Activated T-helper 1 cell treated with Interleukin-2 at 50 U/mL for 16 hours (primary cell): ENCODE data around the gene CHN2.
"Not testable (repeated sequence)": the region's sequence is repeated elsewhere in the genome, so short reads cannot be mapped to it uniquely, and the experiment has no call there.

Experiments used
- DNase-seq: peaks from one replicate; pipeline ENCODE4 v3.0.0-alpha.2; 2020; ENCODE audit warnings: low read depth

The CHN2 gene

DNA sequence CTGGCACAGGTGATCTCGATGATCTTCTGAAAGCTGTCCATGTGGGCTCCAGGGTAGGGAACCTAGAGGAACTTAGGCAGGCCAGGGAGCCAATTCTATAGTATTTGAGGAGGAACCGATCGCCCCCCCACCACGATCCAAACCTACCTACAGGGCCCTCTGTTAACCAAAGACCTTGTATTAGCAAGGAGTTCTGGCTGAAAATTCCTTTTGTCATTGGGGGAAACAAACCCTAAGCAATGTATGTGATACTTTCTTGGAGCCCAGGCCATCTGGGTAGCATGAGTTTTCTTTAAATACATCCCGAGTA lies 62.1 kb downstream of the CHN2 start:
- DNase-seq, result no peak

DNA sequence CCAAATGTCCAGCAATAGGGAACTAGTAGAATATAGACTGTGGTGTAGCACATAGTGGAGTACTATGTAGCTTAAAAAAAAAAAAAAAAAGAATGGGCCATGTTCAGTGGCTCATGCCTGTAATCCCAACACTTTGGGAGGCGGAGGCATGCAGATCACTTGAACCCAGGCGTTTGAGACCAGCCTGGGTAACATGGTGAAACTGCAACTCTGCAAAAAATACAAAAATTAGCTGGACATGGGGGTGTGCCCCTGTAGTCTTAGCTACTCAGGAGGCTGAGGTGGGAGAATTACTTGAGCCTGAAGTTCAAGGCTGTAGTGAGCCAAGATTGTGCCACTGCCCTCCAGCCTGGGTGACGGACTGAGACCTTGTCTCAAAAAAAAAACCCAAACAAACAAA lies 64.4 kb downstream of the CHN2 start:
- no peak for DNase-seq

DNA sequence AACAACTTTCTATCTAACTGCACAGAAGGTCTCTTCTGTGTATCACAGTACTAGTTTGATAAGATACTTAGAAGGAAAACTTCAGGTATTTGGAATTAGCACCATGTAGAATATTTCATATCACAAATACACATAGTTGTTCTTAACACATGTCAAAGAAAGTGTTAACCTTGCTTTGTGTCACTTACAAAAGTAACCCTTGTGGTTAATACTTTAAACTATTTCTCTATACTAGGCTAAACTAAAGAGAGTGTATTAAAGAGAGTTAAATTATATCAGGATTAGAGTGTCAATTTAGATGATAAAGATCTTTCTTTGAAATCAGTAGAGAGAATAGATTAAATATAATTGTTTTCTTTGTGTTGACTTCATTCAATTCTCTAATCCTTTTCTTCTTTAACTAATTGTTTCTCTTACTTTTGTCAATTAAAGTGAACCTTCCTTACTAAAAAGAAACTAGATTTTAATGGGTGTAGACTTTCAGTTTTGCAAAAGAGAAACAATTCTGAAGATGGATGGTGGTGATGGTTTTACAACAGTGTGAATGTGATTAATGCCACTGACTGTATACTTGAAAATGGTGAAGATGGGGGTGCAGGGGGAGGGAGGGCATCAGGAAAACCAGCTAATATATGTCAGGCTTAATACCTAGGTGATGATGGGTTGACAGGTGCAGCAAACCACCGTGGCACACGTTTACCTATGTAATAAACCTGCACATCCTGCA lies 67.8 kb downstream of the CHN2 start:
- DNase-seq, result no peak

DNA sequence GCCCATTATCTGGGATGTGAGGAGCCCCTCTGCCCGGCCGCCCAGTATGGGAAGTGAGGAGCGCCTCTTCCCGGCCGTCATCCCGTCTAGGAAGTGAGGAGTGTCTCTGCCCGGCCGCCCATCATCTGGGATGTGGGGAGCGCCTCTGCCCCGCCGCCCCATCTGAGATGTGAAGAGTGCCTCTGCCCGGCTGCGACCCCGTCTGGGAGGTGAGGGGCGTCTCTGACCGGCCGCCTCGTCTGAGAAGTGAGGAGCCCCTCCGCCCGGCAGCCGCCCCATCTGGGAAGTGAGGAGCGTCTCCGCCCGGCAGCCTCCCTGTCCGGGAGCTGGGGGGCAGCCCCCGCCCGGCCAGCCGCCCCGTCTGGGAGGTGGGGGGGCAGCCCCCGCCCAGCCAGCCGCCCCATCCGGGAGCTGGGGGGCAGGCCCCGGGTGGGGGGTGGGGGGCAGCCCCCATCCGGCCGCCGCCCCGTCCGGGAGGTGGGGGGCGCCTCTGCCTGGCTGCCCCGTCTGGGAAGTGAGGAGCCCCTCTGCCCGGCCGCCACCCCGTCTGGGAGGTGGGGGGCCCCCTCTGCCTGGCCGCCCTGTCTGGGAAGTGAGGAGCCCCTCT lies 69.1 kb downstream of the CHN2 start:
- DNase-seq, result not testable (repeated sequence)

DNA sequence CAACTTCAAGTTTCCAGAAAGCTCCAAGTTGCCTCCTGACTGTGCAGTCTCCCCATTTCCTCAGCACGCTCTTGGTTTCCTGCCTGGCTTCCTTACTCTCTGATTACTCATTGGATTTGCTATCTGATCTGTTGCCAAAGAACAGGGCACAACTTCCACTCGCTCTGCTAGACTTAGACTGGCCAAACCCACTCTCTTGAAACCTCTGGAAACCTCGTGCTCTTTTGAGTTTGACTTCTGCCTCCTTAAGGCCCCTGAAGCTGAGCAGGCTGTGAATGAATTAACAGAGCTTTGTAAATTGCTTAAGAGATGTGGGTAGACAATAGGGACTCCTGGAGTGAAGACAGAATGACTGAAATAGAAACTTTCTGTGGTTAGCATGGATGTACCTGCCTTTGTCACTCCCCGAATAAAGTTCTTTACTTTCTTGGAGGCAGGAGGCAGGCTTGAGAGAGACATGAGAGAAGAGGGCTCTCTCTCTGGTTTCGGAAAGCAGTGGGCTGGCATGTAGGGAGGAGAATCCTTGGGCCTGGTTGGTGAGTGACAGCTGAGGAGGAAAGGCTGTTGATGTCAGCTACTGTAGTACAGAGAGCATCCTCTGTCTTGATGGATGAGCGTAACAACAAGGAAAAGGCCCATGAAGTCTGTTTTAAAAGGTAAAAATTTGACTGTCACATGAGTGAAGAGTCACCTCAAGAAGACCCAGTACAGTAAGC lies 70.8 kb downstream of the CHN2 start:
- no peak for DNase-seq

DNA sequence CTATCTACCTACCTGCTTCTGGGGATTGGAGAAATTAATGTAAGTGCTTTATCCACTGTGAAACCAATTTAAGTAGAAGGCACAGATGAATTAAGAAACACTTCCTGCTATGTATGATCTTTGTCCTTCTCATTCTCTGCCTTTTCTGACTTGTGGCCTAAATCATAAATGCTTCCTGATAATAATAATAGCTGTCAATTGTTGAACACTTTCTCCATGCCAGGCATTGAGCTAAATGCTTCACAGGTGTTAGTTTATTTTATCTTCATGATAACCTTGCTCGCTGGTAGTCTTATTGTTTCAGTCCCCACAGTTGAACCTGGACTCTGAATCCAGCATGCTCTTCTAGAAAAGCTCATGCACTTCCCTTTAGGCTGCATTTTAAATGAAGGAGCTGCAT lies 75.4 kb downstream of the CHN2 start:
- DNase-seq, result no peak

DNA sequence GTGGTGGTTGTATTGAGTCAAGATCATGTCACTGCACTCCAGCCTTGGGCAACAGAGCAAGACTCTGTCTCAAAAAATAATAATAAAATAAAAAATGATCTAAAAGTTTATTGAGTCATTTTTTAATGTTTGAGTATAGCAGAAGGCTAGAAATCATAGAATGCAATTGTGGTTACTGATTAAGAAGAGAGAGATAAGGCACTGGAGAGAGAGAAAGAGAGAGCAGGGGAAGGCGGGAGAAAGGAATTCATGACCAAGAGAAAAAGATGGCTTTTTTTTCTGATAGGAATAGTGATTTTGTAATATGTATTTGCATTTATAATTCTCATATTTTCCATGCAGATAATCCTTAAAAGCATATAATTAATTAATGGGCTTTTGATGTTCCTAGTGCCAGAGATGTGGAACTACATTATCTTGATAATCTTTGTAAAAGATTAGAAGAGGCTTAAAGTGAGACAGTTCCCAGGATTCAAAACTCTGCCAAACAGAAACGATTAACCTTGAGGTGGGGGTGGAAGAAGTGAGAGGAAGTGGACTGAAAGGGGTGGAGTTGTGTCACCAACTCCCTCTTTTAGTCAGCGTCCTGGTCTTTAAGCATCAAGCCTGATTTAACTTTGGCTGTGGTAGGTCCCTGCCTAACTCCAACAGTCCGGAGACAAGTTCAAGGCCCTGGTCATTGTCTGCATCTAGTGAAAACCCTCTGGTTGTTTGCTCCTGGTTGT lies 76.2 kb downstream of the CHN2 start:
- DNase-seq, result no peak

DNA sequence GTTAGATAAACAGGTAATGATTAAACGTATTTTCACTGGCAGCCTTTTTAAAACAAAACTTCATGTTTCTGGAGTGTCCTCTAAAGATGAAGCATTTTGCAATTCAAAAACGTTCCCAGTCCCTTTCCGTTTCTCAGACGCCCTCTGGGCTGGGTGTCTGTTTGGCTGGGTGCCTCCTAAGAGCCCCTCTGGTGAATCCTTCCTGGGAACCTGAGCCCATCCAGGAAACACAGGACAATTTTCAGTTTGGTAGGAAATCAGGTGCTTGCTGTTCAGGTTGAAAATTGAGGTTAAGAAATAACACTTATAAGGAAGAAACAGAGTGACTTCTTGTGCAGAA lies 76.7 kb downstream of the CHN2 start:
- DNase-seq, result no peak

DNA sequence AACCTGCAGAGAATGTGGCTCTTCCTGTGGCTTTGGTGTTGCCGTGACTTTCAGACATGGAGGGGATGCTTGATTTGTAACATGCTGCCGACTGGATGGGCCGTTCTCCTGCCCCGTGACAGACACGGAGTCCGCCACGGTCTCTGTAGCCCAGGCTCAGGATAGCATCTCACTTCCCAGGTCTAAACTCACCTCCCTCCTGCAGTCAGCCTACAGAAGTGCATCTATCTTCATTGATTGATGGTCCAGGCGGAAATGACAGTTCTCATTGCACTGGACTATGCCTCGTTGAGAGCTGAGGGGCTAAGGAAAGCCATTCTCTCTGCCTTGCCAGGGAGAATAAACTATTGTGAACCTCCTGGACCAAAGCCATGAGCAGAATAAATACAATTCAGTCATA lies 77.5 kb downstream of the CHN2 start:
- DNase-seq, result no peak

DNA sequence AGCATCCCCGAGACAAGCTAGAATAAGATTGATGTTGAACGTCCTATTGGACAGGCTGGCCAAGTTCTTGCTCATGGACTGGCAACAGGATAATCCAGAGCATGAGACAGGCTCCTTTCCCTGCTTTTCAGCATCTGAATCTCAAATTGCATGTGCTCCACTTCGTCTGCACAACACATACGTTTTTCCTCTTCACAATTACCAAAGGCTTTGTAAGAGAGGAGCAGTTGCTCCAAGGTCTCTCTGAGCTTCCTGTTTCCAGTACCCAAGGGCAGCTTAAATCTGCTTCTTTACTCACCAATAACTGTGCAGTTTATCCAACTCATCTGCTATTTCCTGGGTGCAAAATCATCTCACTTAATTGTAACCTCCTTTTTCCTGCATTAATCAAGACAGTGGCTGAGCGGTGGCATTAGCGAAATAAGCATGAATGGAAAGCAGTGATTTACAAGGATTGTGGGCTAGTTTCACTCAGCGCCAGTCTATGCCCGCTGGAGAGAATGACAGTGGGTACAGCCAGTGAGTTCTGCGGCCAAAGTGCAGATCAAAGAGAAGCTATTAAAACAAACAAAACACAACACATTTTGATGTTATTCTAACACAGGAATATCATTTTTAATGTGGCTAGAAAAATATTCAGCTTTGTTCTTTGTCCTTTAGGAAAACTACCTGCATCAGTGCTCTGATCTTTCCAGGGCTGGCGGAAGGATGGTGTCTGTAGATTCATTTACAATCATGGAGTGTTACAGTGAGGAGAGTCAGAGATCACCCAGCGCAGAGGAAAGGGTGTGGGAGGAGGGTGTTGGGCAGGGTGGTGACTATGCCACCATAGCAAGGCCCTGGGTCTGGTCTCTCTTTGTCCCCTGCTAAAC lies 79.8 kb downstream of the CHN2 start:
- no peak for DNase-seq

DNA sequence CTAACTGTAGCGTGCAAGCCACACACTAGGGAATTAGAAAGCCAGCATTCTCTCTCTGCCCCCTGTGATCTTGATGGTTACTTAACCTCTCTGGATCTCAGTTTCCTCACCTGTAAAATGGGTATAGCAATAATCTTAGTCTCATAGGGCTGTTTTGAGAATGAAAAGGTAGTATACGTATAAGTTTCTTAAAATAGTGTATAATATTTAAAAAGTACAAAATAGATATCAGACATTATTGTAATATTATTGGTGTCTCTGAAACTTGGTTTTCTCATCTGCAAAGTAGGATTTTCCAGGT lies 80.4 kb downstream of the CHN2 start:
- no peak for DNase-seq

DNA sequence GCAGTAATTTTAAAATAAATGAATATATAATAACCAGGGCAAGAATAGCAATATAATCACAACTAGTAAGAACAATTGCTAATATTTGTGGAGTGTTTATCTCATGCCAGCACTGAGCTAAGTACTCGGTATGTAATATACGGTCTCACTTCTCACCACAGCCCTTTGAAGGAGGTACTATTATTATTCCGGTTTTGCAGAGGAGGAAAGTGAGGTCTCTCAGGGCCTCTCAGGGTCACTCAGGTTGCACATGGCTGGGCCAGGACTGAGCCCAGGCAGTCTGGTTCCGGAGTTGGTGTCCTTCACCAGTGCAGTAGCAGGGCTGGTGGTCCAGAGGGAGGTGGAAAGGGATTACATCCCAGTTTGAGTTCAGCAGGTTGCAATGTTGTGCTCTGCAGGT lies 80.9 kb downstream of the CHN2 start:
- no peak for DNase-seq

DNA sequence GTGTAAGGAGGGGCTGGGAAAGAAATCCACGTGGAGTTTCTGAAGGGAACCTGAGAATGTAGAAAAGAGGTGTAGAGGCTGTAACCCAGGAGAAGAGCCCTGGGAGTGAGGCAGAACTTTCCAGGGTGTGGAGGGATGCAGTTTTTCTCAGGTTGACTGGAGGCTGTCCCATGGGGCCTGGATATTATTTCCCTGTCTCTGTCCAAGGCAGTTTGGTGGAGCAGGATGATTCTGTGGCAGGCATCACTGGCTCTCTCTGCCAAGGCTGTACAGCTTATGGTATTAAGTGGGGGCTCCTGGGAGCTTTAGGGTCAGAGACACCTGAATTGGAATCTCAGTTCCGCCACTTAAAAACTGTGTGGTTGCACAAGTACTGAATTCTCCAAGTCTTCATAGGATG lies 81.6 kb downstream of the CHN2 start:
- no peak for DNase-seq

DNA sequence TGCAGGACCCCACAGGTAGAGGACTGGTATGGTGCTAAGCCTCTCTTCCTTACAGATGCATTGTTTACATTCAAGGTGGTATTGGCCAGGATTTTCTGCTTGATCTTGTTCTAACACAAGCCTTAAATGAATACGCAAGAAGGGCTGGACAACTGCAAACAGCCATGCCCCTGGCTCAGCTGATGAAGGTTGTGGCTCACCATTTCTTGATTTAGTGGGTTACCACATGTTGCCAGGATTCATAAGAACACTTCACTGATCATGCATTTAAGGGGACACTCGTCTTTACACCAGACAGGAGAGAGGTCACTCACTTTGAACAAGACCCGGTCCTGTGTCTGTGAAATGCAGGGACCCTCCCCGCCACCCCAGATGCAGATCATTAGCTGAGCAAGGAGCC lies 82.2 kb downstream of the CHN2 start:
- DNase-seq, result no peak

DNA sequence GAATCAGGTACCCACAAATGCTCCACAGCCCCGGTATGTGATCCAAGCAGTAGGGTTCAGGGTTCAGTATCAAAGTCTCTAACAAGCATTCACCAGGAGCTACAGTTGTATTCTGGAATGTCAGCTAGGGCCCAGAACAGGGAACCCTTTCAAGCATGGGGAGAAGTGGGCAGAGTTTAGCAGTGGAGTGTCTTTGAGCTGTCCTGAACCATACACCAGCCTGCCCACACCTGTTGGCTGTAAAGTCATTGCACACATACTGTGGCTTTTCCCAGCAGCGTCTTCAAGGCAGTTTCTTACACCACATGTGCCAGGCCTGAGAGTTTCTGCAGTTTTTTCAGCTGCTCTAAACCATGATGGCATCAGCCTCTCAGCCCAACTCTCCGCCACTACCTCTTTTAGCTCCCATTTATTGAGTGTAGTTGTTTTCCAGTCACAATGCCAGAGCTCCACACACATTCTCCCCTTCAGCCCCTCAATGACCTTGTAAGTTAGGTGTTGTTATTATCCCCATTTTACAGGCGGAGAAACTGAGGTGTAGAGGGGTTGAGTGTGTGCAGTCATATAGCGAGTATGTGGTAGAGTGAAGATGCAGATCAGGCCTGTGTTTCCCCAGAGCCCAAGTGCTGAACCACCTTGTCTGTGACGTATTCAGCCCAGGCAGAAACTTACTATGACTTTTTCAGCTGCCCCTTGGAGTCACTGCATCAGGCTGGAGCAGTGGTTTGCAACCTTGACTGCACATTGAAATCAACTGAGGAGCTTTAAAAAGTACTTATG lies 83.1 kb downstream of the CHN2 start:
- no peak for DNase-seq

DNA sequence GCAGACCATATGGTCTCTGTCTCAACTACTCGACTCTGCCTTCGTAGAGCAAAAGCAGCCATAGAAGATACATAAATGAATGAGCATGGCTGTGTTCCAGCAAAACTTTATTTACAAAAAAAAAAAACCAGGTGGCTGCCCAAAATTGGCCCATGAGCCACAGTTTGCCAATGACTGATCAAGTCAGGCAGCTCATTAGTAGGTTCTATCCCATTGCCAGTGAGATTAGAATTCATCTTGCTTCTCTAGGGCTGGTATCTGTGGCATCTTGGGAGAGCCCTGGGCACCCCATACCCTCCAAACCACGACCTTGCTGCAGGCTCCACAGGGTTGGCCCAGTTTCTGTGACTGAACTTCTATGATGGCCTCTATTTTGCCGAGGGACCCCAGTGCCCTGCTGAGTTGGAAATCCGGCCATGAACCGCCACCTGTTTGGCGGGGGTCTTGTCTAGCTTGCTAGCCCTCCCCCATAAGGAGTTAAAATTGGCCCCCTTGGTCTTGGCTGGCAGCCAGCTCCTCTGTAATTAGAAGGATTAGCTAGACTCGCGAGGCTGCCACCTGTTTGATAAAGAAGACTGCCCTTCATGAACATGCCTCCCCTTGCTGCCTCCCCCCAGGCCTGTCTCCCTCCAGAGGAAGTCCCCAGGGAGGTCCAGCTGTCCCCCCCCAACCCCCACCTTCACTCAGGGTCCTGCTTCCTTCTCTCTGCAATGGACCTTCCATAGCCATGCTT lies 83.9 kb downstream of the CHN2 start:
- no peak for DNase-seq

DNA sequence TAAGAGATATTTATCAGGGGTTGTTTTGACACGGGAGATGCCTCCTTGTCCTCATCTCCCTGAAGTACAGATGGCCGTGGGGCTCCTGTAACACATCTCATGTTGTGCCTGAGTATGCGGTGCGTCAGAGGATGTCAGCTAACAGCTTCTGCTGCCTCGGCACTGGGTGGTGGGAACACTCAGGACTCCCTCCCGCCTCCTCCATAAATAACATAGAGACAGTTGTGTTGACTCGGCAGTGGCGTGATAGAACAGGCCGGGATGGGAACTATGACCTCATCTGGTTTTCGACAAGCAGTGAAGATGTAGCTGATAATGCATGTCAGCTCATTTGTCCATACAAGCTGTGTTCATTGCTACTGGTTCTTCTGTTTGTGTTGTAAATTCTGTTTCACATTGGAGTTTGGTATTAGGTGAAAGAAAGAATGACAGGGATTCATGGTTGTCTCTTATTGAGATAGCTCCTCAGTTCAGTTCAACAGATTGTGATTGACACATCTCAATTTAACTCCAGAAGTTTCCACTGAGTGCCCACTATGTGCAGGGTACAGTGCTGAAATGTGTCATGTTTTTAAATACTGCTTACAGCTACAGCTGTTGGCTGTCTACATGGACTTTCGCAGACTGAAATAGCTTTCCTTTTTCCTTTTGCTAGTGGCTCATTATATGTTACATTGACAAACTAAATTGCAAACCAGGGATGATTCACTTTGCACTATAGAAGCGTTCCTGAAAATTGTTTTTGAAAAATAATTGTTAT lies 87.4 kb downstream of the CHN2 start:
- no peak for DNase-seq

DNA sequence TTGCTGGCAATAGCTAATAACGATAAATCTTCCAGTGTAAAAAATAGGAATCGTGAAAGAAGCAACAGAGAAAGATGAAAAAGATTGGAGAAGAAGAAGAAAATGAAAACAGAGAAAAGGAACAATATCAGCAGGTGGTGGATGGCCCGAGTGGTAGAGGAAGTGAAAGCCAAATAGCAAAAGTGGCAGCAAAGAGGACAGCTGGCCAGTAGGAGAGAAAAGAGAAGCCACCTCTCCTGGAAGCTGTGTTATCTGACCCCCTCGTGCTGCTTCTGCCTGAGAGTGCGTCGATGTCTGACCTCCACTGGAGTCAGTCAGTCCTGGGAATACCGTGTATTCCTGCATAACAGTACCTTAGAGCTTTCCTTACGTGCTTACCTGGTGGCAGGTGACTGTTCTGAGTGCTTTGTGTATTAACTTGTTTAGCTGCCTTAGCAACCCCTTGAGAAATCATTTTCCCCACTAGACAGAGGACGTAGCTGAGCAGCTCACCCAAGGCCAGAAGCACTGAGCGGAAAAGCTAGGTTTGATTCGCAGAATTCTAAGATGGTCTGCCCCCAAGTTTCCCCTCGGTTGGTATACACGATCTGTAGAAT lies 88.3 kb downstream of the CHN2 start:
- DNase-seq, result no peak

DNA sequence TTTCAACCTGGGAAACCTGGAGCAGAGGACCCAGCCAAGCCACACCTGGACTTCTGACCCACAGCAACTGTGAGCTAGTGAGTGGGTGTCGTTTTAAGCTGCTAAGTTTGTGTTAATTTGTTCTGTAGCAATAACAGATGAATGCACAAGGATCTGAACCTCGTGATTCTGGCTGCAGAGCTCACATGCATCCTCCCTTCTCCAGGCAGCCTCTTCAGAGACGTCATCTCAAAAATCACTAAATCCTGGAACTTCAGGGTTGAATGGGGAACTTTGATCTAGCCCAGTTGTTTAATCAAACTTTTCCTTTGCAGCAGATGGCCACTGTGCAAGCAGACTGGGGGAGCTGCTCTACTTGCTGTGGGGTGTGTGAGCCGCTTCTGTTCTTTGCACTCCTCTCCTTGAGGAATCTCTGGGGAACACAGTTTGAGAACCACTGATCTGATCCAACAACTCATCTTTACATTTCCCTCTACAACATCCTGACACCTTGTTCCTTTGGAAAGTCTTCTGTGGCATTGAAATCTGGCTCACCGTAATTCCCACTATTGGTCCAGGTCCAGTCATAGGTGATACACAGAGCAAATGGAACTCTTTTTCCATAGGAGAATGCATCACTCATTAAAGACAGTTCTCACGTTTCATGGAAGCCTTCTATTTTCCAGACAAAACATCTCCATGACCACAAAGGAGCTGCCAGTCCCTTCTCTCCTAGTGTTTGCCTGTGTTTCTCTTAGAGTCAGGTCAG lies 90.3 kb downstream of the CHN2 start:
- no peak for DNase-seq
